NCI-H1417 (cell line): ENCODE measurements around the gene LSR.
A peak's percentile ranks its signal among the peaks of the same experiment; 100 is the strongest.

ENCODE experiments used
- DNase-seq, 3 experiments: peaks; one replicate each; lab custom pipeline; 2025; lab: John Stamatoyannopoulos, UW

The LSR gene

DNA sequence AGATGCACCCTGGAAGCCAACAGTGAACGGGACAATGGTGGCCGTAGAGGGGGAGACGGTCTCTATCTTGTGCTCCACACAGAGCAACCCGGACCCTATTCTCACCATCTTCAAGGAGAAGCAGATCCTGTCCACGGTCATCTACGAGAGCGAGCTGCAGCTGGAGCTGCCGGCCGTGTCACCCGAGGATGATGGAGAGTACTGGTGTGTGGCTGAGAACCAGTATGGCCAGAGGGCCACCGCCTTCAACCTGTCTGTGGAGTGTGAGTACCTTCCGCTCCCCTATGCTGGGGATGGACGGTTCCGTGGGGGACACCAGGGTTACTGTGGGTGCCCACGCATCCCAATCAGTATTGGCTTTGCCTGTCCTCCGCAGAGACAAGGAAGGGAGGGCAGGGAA lies 53.6 kb downstream of the LSR start:
- no peak for DNase-seq

DNA sequence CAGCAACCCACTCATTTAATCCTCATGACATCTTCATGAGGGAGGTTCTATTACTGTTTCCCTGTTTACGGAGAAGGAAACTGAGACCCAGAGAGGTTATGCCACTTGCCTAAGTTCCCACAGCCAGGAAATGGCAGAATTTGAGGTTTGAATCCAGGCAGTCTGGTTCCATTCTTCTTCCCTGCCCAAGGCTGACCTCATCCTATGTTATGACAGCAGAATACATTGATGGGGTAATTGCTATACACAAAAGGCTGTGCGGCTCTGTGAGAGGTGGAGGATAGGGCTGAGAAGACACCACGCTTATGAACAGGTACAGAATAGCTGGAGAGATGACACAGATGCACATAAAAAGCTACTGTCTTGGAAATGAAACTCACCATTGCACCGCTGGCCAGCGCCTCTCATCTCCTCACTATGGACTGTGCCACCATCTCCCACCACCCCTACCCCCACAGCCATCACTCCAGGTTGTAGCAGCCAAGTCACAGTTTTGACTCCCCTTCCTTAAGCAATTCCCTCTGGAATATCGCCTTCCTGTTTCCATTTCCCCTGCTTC lies 54.6 kb downstream of the LSR start:
- peak in 1 of 3 experiments; percentile 8 for DNase-seq

DNA sequence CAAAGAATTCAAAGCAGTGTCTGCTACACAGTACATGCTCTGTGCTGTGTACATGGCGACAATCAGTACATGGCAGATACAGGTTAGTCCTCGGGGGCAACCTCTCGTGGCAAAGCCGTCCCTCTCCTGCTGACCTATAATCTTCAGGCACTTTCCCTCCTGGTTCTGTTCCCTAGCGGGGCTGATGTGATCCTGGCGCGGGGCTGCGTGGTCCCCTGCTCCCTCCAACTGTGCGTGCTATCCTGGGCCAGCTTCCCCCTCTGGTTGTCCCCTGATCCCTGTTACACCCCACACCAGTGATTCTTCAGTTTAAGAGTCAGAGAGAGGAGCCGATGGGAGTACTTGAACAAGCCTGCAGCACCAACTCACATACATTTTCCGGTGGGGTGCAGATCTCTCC lies 55.2 kb downstream of the LSR start:
- no peak for DNase-seq

DNA sequence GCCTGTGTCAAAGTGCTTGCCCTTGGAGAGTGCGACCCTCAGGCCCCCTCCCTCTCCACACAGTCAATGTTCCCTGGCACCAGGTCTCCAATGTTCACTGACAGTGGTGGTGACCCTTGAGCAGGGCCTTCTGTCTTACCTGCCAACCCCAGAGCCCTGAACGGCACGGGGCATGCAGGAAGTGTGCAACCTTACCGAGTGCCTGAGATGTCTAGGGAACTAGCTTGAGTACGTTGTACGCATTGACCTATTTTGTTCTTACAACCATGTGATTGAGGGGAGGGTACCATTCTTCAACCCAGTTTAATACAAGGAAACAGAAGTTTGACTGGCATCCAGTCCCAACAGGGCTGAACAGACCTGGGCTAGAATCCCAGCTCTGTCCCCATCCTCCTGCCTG lies 56.4 kb downstream of the LSR start:
- DNase-seq, result no peak

DNA sequence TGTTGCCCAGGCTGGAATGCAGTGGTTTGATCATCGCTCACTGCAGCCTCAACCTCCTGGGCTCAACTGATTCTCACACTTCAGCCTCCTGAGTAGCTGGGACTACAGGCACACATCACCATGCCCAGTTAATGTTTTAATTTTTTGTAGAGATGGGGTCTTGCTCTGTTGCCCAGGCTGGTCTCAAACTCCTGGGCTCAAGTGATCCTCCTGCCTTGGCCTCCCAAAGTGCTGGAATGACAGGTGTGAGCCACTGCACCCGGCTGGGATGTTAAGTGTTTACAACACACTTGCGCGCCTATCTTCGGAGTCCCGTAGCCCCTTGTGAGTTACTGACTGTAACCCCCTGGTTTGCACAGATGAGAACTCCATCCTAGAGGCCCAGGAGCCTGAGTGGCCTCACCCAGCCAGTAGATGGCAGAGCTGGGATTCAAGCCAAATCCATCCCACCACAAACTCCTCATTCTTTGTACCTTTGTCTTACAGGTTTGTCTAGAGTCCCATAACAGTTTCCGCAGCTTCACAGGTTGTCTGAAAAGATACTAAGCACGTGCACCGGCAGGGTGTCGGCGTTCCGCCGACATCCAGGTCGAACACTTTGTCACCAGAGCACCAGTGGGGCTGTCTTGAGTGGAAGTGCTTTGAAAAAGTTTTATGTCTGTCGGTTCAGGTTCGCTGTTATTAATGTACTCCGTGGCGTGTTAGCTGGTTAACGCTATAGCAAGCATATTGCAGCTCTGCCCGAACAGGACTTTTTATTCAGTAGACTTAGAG lies 57.9 kb downstream of the LSR start:
- peak in 1 of 3 experiments; percentile 26 for DNase-seq

DNA sequence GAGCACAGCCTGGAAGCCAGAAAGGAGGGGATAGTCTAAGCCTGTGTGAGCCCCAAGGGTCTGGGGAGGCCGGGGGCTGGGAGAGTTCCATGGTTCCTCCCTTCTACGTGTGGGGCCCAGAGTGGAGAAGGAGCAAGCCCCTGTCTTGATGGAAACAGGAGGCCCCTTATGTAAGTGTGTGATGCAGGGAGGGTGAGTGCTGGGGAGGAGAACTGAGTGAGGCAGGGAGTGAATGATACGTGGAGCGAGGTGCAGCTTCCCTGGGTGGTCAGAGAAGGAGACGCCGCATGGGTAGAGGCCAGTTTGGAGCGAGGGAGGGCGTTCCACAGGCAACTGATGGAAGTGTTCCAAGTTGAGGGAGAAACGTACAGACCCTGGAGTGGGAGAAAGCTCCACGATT lies 59.1 kb downstream of the LSR start:
- no peak for DNase-seq

DNA sequence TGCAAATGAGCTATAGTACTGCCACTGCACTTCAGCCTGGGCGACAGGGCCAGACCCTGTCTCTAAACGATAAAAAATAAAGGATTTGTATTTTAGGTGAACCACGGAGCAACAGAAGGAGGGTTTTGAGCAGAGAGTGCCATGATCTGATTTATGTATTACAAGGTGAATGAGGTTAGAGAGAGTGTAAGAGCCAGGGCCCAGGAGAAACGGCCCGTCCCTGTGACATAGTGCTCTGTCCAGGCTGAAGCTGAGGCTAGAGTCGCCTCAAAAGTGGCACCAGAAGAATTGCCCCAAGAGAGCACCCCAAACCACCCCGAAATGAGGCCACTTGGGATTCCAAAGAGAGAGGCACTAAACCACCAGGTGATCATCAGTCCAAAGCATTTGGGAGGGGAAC lies 60.1 kb downstream of the LSR start:
- DNase-seq, result no peak

DNA sequence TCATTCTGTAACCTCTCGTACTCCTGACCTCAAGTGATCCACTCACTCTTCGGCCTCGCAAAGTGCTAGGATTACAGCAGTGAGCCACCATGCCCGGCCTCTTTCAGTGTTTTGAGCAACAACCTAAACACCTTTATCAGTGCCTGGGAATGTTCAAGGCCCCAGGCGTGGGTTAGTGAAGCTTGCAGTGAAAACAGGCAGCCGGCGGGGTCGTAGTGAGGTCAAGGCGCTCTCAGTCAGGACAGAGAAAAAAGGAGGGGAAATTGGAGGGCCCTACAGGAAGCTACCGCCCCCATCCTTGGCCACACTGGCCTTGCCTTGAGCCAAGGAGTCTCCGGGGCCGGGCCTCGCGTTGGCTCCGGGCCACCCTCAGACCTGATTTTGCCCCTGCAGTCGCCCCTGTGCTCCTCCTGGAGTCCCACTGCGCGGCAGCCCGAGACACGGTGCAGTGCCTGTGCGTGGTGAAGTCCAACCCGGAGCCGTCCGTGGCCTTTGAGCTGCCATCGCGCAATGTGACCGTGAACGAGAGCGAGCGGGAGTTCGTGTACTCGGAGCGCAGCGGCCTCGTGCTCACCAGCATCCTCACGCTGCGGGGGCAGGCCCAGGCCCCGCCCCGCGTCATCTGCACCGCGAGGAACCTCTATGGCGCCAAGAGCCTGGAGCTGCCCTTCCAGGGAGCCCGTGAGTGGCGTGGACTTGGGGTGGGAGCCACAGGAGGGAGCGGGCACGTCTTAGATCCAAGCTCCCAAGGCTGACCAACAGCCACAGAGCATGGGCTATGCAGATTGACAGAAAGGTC lies 60.9 kb downstream of the LSR start:
- no peak for DNase-seq

DNA sequence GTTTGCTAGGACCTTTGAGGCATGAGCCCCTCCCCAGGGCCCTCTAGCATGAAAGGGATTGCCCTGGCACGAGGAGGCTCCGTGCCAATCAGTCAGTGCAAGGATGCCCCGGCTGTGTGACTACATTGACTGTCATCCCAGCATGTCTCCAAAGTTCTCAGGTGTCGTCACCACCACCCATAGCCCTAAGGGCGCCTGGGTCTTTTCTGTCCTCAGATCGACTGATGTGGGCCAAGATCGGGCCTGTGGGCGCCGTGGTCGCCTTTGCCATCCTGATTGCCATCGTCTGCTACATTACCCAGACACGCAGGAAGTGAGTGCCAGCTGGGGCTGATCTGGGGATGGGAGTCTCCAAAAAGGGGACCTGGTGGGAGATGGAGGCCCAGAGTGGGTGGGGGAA lies 61.5 kb downstream of the LSR start:
- DNase-seq, result no peak

DNA sequence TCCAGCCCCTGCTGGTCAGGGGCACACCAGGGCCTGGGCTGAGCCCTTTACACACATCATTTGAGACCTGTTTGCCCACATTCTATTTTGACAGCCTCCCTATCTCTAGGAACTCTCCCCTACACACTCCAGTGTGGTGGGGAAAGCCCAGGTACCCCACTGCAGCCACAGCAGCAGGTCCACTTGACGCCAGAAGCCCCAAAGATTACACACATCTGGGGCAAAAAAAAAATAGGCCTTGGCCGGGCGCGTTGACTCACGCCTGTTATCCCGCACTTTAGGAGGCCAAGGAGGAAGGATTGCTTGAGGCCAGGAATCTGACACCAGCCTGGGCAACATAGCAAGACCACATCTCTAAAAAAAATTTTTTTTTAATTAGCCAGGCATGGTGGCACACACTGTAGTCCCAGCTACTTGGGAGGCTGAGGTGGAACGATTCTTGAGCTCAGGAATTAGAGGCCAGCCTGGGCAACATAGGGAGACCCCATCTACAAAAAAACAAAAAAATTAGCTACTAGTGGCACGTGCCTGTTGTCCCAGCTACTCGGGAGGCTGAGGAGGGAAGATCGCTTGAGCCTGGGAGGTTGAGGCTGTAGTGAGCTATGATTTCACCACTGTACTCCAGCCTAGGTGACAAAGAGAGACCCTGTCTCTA lies 62.1 kb downstream of the LSR start:
- DNase-seq, result no peak

DNA sequence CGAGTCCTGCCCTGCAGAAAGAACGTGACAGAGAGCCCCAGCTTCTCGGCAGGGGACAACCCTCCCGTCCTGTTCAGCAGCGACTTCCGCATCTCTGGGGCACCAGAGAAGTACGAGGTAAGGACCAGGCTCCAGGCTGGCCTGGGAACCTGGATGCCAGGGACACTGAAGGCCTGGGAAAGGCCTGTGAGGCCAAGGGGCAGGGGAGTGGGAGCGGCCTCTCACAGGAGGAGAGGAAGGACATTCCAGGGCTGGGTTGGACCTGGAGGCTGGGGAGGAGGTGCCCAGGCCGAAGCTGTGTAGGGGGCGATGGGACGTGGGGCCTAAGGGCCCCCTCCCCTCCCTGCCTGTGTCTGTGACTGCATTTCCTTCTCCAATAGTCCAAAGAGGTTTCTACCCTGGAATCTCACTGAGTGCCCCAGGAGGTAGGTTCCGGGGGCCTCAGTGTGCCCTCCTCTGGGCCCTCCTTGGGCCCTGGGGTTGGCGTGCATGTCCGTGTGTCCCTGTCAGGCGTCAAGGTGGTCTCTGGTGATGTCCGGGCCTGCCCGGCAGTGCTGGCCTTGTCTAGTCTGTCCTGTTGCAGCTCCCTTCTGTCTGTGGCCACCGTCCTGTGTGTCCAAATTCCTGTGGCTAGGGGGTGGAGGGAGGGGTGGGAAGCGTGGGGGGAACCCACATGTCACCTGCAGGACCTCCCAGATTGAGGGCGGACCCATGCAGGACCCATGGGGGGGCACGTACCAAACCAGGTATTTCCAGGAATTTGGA lies 63.3 kb downstream of the LSR start:
- DNase-seq, result no peak

DNA sequence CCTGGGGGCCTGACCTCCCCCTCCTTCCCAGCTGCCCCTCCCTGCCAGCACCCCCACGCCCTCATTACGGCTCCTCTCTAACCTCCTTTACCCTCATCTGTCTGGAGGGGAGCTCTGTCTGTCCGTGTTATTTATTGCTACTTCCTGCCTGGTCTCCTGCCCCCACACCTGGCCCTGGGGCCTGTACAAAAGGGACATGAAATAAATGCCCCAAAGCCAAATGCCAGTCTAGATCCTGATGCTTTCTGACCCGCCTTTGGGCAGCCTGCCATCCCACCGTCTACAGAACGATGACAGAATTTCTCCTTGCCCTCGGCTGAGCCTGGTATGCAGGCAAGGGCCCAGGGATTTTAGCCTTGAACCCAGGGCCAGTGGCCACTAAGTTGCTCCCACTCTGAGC lies 64.8 kb downstream of the LSR start:
- DNase-seq, result peak in 1 of 3 experiments; percentile 5

DNA sequence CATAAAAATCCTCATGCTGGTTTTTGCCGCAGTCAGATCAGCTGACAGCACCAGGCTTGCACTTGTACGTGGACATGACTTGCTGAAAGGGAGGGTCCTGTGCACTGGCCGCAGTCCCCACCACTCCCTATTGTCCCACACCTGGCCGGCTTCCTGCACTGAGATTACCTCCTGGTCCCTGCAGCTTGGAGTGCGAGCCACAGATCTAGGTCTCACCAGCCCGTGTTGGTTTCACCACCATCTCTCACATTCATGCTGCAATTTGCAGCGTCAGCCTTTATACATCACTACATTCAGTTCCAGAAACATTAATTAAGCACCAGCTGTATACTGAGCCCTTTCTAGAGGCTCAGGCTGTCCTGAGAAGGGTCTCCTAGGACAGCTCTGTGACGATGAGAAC lies 65.2 kb downstream of the LSR start:
- no peak for DNase-seq

DNA sequence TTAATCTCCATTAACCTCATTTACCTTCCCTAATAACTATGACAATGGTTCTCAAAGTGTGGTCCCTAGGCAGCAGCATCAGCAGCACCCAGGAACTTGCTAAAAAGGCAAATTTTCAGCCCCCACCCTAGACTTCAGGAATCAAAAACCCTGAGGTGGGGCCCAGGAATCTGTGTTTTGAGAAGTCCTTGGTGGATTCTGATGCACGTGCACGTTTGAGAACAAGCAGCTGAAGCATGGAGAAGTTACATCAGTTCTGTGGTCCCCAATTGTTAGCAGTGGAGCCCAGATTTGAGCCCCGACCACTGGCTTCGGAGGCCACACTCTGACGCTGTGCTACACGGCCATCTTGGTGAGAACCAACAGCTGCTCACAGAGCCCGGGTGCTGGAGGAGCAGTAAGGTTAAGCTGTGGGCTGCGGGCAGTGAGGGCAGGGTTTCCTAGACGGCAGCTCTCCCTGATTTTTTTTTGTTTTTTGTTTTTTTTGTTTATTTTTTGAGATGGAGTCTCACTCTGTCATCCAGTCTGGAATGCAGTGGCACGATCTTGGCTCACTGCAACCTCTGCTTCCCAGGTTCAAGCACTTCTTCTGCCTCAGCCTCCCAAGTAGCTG lies 66.2 kb downstream of the LSR start:
- DNase-seq, result no peak

DNA sequence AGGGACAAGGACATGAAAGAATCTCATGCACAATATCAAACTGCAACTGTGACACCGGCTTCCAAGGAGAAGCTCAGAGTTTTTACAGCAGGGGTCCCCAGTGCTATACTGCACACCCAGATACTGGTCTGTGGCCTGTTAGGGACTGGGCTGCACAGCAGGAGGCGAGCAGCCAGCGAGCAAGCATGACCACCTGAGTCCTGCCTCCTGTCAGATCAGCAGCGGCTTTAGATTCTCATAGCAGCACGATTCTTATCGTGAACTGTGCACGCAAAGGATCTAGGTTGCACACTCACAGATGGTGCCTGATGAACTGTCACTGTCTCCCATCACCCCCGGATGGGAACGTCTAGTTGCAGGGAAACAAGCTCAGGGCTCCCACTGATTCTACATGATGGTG lies 67.1 kb downstream of the LSR start:
- DNase-seq, result no peak

DNA sequence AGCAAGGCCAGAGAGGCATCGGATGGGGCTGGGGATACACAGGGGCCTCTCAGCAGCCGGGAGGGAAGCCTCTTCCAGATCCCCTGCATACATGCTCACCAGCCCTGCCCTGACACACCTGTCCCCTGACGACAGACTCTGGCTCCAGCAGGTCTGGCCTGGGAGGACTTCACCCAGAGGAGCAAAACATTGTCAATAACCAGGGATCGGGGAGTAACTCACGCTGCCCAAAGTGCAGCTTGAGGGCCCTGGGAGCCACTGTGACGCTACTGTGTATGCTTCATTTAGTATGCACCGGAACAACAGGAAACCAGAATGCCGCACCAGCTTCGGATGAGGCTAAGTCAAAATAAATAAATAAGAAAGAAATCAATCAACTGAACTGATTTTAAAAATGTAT lies 67.8 kb downstream of the LSR start:
- DNase-seq, result peak; percentile 12 to 83 (median 27)
